Suprapubic skin (tissue), 3 donors: Measurements from ENCODE around the gene LDB2.

Source experiments
- EP300 ChIP-seq: sonication (generic); formaldehyde crosslinking; IDR thresholded peaks from one replicate; pipeline ENCODE4 v1.6.1; 2017; ENCODE audit warnings: antibody characterized with exemption
- POLR2A ChIP-seq, 2 donors: fragments of 450-650 bp; IDR thresholded peaks; one replicate each; pipeline ENCODE4 v1.6.1; 2017; ENCODE audit warnings: antibody characterized with exemption in 2 of 2, mild to moderate bottlenecking in 2 of 2, moderate library complexity in 2 of 2
- TF ChIP-seq, protein P1 (sequence below), 2 donors: fragments of 200-600 bp in 1 of 2; fragments of 450-650 bp in 1 of 2; sonication (generic) in 1 of 2; IDR thresholded peaks; one replicate each; pipeline ENCODE4 v1.5.1; 2016 to 2019; ENCODE audit warnings: antibody characterized with exemption in 2 of 2, mild to moderate bottlenecking in 1 of 2, moderate library complexity in 1 of 2

DNA sequence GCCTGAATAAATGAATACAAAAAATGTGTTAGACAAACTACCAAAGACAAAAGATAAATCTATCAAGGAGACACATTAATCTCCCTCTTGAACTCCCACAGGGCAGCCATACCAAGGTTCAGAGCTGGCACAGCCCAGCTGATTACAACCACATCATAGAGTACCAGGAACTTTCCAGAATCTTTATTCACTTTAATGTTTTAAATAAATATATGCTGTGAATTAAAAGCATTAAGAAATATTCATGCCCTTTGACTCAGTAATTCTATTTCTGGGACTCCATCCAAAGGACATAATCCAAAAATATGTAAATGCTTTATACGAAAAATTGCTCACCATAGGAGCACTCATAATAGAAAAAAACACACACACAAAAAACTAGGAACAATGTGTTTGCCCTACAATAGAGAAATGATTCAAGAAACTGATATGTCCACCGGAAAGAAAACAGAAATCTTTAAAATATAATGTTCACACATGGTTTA lies 126.0 kb downstream of the LDB2 start:
- TF ChIP-seq EP300 = no peak
- no peak for TF ChIP-seq POLR2A (IDR thresholded peaks at IDR 0.05)
- TF ChIP-seq, protein P1, sequence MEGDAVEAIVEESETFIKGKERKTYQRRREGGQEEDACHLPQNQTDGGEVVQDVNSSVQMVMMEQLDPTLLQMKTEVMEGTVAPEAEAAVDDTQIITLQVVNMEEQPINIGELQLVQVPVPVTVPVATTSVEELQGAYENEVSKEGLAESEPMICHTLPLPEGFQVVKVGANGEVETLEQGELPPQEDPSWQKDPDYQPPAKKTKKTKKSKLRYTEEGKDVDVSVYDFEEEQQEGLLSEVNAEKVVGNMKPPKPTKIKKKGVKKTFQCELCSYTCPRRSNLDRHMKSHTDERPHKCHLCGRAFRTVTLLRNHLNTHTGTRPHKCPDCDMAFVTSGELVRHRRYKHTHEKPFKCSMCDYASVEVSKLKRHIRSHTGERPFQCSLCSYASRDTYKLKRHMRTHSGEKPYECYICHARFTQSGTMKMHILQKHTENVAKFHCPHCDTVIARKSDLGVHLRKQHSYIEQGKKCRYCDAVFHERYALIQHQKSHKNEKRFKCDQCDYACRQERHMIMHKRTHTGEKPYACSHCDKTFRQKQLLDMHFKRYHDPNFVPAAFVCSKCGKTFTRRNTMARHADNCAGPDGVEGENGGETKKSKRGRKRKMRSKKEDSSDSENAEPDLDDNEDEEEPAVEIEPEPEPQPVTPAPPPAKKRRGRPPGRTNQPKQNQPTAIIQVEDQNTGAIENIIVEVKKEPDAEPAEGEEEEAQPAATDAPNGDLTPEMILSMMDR (IDR thresholded peaks at IDR 0.05) = no peak
